Breast epithelium (tissue), 3 donors: ENCODE data around the gene RASGEF1B.

Experiments used
- POLR2A ChIP-seq: fragments of 450-650 bp; IDR thresholded peaks from one replicate; pipeline ENCODE4 v1.6.1; 2016; ENCODE audit warnings: antibody characterized with exemption, mild to moderate bottlenecking, moderate library complexity
- POLR2AphosphoS5 ChIP-seq, 3 donors: sonication (generic); formaldehyde crosslinking; IDR thresholded peaks; one replicate each; pipeline ENCODE4 v1.6.1; 2017; ENCODE audit warnings: antibody characterized with exemption in 3 of 3
- TF ChIP-seq, protein P1 (sequence below), 3 donors: fragments of 450-650 bp; IDR thresholded peaks; one replicate each; pipeline ENCODE4 v1.5.1; 2016 to 2017; ENCODE audit warnings: antibody characterized with exemption in 3 of 3, mild to moderate bottlenecking in 3 of 3, moderate library complexity in 3 of 3

DNA sequence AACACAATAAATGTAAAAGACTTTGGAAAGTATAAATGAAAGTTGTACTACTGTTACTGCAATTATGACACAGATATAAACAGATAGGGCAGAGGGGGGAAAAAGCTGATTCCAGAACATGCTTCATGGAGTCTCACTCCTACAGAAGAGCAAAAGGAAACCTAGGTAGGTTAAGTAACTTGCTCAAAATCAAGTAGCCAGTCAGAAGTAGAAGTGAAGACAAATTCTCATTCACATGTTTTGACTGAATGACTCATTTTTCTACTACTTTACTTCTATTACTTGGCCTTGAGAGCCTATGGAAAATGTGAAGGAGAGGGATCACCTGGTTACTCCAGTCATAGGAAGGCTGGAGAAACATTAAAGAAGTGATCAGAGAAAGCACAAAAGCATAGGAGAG is 23.6 kb upstream of the RASGEF1B start:
- TF ChIP-seq POLR2A (no peak), POLR2AphosphoS5 (IDR thresholded peaks at IDR 0.05) (no peak)
- TF ChIP-seq, protein P1, sequence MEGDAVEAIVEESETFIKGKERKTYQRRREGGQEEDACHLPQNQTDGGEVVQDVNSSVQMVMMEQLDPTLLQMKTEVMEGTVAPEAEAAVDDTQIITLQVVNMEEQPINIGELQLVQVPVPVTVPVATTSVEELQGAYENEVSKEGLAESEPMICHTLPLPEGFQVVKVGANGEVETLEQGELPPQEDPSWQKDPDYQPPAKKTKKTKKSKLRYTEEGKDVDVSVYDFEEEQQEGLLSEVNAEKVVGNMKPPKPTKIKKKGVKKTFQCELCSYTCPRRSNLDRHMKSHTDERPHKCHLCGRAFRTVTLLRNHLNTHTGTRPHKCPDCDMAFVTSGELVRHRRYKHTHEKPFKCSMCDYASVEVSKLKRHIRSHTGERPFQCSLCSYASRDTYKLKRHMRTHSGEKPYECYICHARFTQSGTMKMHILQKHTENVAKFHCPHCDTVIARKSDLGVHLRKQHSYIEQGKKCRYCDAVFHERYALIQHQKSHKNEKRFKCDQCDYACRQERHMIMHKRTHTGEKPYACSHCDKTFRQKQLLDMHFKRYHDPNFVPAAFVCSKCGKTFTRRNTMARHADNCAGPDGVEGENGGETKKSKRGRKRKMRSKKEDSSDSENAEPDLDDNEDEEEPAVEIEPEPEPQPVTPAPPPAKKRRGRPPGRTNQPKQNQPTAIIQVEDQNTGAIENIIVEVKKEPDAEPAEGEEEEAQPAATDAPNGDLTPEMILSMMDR (IDR thresholded peaks at IDR 0.05): no peak
